NCI-H128 (cell line): ENCODE data around the gene THOC6.

Source experiments
- DNase-seq: peaks from one replicate; lab custom pipeline; 2025; ENCODE audit not compliant: unreplicated experiment; lab: John Stamatoyannopoulos, UW

The THOC6 gene

DNA sequence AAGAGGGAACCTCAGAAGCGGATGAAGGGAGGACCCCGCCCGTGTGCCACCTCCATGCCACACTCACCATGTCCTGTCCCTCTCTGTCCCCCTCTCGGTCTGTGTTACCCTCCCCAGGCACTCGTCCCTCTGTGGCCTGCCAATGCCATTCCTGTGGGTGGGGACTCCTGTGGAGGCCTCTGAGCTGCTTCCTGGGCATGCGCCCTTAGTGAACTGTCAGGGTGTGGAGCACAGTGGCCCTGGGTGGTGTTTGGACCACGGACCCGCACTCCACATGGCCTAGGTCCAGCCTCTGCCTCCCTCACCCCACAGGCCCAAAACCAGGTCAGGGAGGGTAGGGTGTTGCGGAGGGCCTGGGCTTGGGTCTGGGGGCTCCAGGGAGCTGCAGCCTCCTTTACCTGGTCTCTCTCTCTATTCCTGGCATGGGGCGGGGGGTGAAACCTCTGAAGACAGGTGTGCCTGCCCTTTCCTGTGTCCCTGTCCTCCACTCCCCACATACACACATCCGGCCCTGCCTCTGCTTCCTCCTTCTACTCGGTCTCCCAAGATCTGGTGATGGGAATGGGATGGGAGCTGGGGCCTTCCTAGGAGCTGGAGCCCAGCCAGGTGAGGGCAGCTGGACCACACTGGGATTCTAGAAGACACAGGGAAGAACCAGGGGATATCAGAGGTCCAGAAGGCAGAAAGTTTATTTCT is 32.1 kb upstream of the THOC6 start:
- no peak for DNase-seq

DNA sequence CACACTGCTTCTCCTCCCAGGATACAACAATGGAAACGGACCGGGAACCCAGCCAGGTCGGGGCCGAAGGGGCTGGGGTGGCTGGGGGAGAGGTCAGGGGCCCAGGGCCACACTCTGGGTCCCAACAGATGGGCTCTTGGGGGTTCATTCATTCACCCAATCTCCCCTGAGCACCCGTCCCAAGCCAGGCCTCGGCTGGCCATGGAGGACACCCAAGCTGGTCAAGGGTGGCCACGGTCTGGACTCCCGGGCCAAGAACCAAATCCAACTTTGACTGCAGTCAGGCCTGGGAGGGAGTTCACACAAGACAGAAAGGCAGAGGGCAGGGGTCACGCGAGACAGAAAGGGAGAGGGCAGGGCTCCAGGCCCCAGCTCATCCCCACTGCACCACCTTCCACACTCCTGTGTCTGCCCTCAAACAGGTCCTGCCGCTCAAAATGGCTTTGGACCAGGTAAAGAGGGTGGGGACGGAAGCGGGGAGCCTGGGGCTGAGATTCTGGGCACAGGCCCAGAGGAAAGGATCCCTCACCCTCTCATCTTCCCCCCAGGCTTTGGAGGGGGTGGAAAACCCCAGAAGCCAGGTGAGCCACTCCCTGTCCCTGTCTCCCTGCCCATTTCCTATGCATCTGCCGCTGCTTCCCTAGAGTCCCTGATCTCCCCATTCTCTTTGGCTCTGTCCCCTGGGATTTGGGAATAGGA is 31.3 kb upstream of the THOC6 start:
- no peak for DNase-seq

DNA sequence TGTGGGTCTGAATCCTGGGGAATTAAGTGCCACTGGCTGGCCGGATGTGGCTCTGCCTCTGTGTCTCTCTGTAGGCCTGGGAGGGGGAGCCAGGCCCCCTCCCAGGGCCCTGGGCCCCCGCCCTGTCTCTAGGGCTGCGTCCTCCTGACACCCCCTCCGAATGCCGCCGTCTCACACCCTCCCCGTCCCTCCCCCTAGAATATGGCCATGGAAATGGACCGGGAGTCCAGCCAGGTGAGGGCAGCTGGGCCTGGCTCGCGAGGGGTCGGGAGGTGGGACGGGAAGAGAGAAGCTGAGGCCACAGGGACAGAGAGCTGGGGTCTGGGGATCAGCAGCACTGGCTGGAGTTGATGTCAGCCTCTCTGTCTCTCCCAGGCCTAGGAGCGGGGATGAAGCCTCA is 27.5 kb upstream of the THOC6 start:
- no peak for DNase-seq

DNA sequence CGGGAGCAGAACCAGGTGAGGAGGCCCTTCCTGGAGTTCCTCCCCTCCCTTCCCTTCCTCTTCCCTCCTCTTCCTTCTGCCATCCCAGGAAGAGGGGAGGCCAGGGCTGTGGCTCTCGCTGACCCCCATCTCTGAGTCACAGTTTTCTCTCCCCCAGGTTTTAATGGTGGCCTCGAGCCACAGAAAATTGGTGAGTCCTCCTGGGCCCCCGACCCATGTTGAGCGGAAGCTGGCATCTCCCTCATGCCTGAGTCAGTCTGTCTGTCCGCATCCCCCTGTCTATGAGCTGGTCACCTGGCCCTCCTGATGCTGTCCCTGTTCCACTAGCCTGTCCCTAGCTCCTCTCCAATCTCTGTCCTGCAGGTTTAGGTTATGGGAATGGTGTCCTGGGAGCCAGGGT is 23.9 kb upstream of the THOC6 start:
- no peak for DNase-seq

DNA sequence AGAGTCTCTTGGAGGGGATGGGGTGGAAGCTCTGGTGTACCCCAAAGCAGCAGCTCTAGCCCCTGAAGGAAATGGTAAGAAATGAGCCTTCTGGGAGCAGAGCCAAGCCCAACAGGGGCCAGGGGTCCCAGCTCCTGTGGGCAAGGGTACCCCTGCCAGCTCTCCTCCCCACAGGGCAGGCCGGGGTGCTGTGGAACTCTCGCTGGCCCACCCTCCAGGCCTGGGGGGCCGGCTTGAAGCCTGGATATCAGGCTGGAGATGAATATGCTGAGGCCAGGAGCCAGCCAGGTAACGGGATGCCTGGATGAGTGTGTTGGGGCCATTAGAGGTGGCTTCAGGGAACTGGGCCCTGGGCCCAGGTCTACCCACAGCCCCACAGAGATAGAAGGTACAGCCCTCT is 23.3 kb upstream of the THOC6 start:
- DNase-seq: no peak

DNA sequence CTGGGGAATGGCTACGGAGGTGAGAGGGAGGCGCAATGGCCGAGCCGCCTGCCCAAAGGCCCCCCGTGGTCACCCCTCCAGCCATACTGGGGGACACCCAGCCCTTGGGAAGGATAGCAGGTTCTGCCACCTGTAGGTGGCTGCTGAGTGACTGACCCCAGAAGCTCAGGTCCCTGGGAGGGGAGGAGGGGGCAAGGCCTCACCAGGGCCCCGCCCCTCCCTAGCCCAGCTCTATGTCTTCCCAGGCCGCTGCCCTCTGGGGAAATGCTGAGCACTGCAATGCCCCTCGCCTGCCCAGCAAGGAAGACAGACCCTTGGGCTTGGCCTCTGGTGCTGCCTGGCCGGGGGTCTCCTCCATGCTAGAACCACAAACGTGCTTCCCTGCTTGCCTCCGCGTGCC is 22.5 kb upstream of the THOC6 start:
- DNase-seq: no peak

DNA sequence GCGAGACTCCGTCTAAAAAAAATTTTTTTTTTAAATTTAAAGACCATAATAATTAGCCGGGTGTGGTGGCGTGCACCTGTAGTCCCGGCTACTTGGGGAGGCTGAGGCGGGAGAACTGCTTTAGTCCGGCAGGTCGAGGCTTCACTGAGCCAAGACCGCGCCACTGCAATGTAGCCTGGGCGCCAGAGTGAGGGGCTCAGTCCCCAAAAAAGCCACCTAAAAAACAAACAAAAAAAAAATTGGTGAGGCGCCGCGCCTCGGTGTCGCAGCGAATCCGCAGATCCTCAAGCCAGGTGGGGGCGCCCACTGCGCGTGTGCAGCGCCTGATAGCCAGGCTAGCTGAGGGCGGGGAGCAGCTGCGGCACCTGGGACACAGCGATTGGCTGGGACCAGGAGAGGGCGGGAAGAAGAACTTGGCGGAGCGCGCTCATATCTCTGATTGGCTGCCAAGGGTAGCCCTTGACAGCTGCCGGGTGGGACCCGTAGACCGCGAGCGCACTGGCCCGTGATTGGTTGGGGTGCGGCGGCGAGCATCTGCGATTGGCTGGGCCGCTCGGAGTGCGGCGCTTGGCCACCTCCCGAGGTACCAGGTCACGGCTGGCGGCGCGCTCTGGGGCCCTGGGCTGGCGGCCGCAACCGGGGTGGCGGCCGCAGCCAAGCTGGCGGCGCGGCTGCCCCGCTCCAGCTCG is 20.1 kb upstream of the THOC6 start:
- peak; percentile 91 for DNase-seq

DNA sequence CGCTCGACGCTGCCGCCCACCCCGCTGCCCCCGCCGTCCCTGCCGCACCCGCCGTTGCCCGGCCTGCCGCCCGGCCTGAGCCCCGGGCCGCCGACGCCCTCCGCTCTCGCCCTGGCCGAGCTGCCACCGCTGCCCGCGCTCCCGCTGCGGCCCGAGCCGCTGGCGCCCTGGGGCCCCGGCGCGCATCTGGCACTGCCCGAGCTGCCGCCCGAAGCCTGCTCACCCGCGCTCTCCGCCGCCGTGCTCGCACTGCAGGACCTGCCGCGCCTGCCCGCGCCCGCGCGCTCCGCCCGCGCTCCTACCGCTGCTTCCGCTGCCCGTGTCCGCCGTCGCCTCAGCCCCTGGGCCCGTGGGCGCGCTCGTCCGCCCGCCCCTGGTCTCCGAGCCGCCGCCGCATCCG is 19.5 kb upstream of the THOC6 start:
- no peak for DNase-seq

DNA sequence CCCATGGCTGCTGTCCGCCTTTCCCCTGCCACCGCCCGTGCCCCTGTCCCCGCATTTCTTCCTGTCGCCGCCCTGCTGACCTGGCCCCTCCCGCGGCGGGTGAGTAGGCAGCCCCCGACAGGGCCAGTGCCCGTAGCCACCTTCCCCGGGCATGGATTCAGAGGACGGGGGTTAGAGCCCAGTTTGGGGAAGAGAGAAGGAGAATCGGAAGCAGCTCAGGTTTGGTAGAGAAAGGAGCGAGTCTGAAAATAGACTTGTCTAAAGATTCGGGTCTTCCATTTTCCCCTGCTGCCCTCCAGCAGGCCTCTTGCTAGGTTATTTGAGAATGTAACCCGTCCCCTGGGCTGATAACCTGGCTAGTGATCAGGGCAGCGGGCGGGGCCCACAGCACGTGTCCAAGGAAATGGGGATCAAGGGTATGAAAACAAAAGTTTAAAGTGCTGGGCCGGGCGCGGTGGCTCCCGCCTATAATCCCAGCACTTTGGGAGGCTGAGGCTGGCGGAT is 19.0 kb upstream of the THOC6 start:
- no peak for DNase-seq

DNA sequence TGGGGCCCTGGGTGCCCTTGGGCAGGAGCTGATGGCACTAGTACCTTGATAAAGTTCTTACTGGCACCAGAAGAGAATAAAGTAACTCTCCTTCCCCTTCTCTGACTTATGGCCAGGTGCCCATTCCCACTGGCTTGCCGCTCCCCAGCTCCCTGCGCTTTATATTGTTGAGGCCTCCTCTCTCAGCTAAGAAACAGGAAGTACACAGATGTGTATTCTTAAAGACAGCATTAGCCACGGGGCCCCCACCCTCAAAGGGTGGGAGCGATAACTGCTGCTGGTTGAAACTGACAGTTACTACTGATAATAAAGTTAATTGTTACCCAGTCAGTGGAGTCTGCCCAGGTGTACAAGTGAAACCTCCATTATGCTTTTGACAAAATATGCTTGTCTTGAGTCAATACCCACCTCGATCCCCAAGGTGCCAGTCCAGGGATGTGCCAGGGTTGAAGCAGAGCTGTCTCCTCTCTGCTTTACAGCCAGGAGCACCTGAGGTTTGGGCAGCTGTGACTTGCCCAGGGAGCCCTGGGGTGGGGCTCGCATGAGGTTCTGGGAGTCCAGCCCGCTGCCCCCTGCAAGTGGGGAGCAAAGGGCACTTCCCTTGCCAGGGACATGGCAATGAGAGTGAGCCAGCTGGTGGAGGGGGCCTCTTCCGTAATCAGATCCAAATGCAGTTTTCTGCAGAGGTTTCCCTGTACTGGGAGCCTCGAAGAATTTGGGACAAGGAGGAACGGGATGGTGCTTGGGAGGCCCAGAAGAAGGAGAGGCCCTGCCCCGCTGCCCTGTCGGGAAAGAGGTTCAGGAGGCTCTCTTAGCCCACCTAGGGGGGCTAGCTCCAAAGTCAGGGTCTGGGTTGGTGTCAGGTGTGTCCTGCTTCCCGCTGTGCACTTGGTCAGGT is 16.5 kb upstream of the THOC6 start:
- DNase-seq: no peak

DNA sequence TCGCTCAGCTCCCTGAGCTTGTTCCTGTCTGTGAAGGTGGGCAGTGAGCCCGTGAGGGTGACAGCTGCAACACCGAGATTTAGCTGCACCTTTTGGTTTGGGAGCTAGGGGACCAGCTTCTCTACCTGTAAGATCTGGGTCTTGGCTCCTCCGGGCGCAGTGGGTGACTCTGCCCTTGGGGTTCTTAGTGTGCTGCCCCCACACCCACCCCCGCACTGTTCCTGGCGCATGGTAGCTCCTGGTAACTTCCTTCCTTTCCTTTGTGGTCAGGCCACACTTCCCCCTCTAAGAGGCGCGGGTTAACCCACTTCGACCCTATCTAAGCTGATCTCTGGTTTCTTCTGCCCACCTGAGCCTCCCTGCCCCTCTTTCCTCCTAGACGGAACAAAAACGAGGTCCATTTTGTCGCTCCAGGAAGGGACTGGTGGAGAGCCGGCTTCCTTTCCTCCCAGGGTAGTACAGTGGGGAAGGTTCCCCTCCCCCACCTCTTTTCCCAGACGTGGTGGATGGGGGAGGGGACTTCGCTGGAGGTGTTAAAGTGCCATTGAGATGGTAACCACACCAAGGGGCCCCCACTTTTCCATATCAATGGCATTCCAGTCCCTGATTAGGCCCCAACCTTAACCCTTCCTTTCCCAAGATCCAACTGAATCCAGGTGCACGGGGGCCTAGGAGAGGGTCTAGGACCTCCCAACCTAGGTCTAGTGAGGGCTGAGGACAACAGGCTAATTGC is 15.7 kb upstream of the THOC6 start:
- DNase-seq: no peak

DNA sequence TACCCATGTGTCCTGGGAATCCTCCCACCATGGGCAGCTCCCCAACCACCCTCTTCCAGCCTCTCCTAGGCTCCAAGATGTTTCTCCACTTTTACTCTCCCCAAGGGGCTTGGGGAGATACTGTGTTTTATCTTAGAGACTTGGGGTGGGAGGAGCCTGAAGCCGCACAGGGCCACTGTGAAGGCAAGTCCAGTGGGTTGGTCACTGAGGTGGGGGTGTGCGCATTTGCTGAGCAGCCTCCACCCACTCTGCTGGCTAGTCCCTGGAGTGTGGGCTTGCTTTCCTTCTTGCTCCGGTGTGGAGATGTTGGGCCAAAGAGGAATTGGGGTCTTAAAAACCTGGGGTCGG is 15.2 kb upstream of the THOC6 start:
- no peak for DNase-seq

DNA sequence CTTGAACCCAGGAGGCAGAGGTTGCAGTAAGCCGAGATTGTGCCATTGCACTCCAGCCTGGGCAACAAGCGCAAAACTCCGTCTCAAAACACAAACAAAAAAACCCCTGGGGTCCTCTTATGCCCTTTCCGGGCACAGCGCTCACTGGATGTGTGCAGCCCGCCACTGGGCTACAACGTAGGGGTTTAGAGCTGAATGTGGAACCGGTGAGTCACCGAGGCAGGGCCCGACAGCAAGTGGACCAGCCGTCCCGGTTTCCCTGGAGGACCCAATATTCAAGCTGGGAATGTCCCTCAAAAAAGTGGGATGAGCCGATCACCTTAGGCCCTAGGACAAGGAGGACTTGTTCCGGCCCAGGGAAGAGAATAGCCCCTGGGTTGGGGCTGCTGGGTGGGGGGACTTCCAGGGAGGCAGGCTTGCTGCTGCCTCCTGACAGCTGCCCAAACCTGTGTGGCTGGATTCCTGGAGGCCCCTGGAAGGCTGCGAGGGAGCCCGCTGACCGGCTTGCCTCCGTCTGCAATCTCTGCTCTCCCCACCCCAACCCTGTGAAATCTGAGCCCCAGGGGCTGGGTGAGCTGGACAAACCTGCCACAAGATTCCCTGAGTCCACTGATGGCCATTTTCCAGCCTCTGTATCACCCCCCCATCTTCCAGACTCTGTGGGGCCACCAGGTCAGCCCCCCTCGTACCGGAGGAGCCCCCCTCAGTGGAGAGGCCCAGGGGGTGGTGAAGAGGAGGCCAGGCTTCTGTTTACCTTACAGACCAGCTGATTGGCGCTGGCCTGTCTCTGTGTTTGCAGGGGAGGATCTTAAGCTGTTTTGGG is 14.1 kb upstream of the THOC6 start:
- no peak for DNase-seq

DNA sequence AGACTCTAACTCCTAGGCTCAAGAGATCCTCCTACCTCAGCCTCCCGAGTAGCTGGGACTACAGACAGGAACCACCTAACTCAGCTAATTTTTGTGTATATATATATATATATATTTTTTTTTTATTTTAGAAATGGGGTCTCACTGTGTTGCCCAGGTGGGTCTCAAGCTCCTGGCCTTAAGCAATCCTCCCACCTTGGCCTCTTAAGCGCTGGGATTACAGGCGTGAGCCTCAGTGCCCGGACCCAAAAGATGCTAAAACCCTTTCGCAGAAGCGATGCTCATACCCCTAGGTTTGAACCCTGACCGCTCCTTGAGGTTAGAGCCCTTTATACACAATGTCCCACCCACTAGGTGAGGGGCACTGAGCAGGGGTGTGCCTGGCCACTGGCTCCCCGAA is 13.3 kb upstream of the THOC6 start:
- DNase-seq: no peak

DNA sequence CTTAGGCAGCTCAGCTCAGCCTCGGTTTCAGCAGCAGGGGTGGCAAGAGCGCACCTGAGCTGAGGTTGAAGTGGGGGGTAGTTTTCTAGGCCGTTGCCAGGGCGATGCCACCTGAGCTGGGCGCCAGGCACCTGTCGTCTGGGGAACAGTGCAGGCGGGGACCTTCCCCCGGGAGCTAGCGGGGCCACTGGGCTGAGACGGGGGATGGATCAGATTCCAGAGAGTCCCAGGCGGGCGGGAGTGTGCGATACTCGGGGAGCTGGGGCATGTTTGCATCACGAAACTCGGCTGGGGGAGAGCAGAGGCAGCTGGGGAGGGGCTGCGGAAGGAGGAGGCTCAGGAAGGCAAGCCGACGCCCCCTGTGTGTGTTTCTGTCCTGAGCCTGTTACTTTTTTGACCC is 11.6 kb upstream of the THOC6 start:
- DNase-seq: peak; percentile 63

DNA sequence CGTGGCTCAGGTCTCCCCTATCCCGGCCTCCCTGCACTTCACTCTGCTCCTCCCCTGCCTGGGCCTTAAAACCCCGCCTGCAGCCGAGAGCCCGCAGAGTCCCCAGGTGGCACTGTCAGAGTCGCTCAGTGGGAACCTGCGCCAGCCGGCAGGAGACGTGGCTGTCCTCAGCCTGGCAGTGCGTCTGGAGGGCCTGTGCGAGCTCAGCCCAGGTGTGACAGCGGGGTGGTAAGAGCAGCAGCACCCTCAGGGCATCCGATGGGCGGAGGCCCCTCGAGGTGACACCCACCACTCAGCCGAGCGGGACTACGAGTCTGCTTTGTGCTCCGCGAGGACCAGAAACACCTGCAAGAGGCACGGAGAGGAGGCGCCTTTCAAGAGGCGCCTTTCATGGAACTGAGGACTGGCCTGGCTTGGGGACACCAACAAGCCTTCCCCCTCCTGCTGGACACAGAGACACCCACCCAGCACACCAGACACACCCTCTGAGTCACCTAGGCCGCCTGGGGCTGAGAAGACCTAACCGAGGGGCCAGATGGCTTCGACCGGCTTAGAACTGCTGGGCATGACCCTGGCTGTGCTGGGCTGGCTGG is 10.9 kb upstream of the THOC6 start, which contains the start of gene CLDN9:
Gene CLDN9 (plus strand): TSS at position 96 of the 593 bp plus-strand sequence. CDS start 440 bp downstream, at position 536.
- DNase-seq: no peak

DNA sequence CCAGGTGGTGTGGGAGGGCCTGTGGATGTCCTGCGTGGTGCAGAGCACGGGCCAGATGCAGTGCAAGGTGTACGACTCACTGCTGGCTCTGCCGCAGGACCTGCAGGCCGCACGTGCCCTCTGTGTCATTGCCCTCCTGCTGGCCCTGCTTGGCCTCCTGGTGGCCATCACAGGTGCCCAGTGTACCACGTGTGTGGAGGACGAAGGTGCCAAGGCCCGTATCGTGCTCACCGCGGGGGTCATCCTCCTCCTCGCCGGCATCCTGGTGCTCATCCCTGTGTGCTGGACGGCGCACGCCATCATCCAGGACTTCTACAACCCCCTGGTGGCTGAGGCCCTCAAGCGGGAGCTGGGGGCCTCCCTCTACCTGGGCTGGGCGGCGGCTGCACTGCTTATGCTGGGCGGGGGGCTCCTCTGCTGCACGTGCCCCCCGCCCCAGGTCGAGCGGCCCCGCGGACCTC is 10.3 kb upstream of the THOC6 start:
- DNase-seq: no peak

DNA sequence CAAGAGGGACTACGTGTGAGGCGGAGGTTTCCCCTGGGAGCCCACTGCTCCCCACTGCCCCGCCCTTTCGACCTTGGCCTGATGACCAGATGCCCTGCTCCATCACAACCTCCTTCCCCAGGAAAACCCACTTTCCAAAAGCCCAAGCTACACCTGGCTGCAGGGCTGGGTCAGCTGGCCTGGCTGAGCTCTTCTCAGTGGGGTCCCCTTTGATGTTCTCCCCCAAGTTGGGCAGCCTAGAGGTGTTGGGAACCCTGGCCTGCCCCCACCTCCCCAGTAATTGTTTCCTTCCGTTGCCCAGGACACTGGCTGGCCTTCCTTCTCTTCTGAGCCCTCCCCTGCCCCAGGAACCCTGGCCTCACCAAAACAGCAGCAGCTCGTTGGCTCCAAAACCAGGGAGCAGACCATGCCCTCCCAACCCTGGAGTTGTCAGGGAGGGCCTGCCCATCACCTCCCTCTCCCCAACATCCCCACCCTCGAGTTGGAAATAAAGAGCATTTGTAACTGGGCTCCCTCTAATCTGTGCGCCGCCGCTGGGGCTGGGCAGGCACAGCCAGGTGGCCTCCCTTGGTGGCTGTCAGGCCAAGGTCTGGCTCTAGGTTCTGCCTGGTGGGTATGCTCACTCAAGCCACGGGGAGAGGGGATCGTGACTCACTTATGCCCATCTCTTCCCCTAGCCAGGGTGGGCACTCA is 9.7 kb upstream of the THOC6 start:
- no peak for DNase-seq
